WERI-Rb-1 (cell line): ENCODE results near the gene CLPTM1L.
"Not testable (repeated sequence)": the region's sequence is repeated elsewhere in the genome, so short reads cannot be mapped to it uniquely, and the experiment has no call there.

Experiments used
- DNase-seq: peaks from one replicate; pipeline ENCODE4 v3.0.0-alpha.2; 2020
- H3K27ac ChIP-seq: fragments of 250-450 bp; sonication (Bioruptor Pico); 2 replicates; pipeline ENCODE4 v1.5.1; 2020; ENCODE audit warnings: mild to moderate bottlenecking, moderate library complexity
- H3K27me3 ChIP-seq: fragments of 250-450 bp; sonication (Bioruptor Pico); 2 replicates; pipeline ENCODE4 v1.5.1; 2021; ENCODE audit warnings: mild to moderate bottlenecking, low read depth, moderate library complexity; ENCODE audit not compliant: insufficient read depth, severe bottlenecking
- H3K36me3 ChIP-seq: fragments of 250-450 bp; sonication (Bioruptor Pico); 2 replicates; pipeline ENCODE4 v1.5.1; 2020; ENCODE audit warnings: mild to moderate bottlenecking, moderate library complexity
- H3K4me3 ChIP-seq: 2 replicates; pipeline ENCODE4 v1.5.1; 2011; ENCODE audit warnings: low read depth, mild to moderate bottlenecking, control low read depth, low read length
- H3K9me3 ChIP-seq: fragments of 250-450 bp; sonication (Bioruptor Pico); 2 replicates; pipeline ENCODE4 v1.5.1; 2021; ENCODE audit warnings: mild to moderate bottlenecking, moderate library complexity; ENCODE audit not compliant: severe bottlenecking
- TF ChIP-seq, protein P1 (sequence below): IDR thresholded peaks from 2 replicates; pipeline ENCODE4 v1.5.1; 2011; ENCODE audit warnings: low read depth, mild to moderate bottlenecking, control low read depth, inconsistent platforms, low read length

Gene CLPTM1L

DNA sequence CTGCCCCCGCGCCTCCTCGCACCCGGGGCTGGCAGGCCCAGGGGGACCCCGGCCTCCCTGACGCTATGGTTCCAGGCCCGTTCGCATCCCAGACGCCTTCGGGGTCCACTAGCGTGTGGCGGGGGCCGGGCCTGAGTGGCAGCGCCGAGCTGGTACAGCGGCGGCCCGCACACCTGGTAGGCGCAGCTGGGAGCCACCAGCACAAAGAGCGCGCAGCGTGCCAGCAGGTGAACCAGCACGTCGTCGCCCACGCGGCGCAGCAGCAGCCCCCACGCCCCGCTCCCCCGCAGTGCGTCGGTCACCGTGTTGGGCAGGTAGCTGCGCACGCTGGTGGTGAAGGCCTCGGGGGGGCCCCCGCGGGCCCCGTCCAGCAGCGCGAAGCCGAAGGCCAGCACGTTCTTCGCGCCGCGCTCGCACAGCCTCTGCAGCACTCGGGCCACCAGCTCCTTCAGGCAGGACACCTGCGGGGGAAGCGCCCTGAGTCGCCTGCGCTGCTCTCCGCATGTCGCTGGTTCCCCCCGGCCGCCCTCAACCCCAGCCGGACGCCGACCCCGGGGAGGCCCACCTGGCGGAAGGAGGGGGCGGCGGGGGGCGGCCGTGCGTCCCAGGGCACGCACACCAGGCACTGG is 50.6 kb downstream of the CLPTM1L start:
- no peaks in the 10 kb centered on the region for H3K36me3 ChIP-seq
- H3K9me3 ChIP-seq: peaks cover 14% of the 10 kb centered on the region
- no peak overlapping the region; the same call in 1 of the 2 replicates for H3K4me3 ChIP-seq
- TF ChIP-seq, protein P1, sequence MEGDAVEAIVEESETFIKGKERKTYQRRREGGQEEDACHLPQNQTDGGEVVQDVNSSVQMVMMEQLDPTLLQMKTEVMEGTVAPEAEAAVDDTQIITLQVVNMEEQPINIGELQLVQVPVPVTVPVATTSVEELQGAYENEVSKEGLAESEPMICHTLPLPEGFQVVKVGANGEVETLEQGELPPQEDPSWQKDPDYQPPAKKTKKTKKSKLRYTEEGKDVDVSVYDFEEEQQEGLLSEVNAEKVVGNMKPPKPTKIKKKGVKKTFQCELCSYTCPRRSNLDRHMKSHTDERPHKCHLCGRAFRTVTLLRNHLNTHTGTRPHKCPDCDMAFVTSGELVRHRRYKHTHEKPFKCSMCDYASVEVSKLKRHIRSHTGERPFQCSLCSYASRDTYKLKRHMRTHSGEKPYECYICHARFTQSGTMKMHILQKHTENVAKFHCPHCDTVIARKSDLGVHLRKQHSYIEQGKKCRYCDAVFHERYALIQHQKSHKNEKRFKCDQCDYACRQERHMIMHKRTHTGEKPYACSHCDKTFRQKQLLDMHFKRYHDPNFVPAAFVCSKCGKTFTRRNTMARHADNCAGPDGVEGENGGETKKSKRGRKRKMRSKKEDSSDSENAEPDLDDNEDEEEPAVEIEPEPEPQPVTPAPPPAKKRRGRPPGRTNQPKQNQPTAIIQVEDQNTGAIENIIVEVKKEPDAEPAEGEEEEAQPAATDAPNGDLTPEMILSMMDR: no peak
- DNase-seq: peak; percentile 11
- H3K27me3 ChIP-seq: no peaks in the 10 kb centered on the region
- H3K27ac ChIP-seq: no peak overlapping the region

DNA sequence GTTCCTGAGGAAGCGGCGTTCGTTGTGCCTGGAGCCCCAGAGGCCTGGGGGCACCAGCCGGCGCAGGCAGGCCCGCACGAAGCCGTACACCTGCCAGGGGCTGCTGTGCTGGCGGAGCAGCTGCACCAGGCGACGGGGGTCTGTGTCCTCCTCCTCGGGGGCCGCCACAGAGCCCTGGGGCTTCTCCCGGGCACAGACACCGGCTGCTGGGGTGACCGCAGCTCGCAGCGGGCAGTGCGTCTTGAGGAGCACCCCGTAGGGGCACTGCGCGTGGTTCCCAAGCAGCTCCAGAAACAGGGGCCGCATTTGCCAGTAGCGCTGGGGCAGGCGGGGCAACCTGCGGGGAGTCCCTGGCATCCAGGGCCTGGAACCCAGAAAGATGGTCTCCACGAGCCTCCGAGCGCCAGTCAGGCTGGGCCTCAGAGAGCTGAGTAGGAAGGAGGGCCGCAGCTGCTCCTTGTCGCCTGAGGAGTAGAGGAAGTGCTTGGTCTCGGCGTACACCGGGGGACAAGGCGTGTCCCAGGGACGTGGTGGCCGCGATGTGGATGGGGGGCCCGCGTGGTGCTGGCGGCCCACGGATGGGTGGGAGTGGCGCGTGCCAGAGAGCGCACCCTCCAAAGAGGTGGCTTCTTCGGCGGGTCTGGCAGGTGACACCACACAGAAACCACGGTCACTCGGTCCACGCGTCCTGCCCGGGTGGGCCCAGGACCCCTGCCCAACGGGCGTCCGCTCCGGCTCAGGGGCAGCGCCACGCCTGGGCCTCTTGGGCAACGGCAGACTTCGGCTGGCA is 51.3 kb downstream of the CLPTM1L start:
- H3K9me3 ChIP-seq: peaks cover 14% of the 10 kb centered on the region

DNA sequence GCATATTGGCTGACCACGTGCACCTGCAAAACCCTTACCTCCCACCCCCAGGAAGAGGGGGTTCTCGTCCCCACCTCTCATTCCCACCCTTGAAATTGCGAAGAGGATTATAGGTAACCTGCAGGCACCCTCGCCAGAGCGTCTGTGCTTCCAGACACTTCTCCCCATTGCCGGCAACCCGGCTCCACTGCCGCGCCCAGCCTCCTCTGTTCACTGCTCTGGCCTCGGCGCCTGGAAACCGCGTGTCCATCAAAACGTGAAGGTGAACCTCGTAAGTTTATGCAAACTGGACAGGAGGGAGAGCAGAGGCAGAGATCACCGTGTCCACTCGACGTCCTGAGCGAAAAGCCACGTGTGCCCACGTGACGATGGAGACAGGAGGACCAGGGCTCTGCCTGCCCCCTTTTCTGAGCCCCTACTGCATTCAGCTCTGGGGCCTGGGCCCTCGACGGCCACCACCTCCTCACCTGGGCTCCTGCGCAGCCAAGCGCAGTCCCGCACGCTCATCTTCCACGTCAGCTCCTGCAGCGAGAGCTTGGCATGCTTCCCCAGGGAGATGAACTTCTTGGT is 52.0 kb downstream of the CLPTM1L start:
- H3K9me3 ChIP-seq: peaks cover 11% of the 10 kb centered on the region
- H3K36me3 ChIP-seq: no peaks in the 10 kb centered on the region
- no peaks in the 10 kb centered on the region for H3K27me3 ChIP-seq
- DNase-seq: peak; percentile 9
- TF ChIP-seq, protein P1: no peak
- H3K27ac ChIP-seq: no peak overlapping the region
- H3K4me3 ChIP-seq: no peak overlapping the region

More for the DNA sequence above, 51.3 kb downstream of the CLPTM1L start:
- Histone ChIP-seq H3K4me3 (no peak overlapping the region), H3K27me3 (no peaks in the 10 kb centered on the region), H3K27ac (no peak overlapping the region), H3K36me3 (no peaks in the 10 kb centered on the region)
- DNase-seq: peak; percentile 10
- TF ChIP-seq, protein P1: no peak

DNA sequence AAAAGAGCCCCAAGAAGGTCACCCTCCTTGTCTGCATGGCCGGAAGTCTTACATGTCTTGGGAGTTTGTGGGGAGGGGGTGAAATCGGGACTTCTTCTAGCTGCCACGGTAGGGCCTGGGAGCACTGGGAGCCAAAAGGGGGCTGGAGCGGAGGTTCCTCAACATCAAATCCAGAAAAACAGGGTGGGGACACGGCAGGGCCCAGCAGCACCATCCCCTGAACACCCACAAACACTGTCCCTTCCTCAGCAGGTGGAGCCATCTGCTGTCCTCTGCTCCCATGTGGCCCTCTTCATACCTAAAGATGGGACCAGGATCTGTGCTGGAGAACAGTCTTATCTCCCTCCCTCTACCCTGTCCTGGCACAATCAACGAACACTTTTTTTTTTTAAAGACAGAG is 52.8 kb downstream of the CLPTM1L start:
- H3K27ac ChIP-seq: no peak overlapping the region
- peak; percentile 43 for DNase-seq
- H3K9me3 ChIP-seq: peaks cover 8% of the 10 kb centered on the region
- H3K4me3 ChIP-seq: peak overlapping the region; percentile 46
- TF ChIP-seq, protein P1: peak; percentile 66
- no peaks in the 10 kb centered on the region for H3K27me3 ChIP-seq
- no peaks in the 10 kb centered on the region for H3K36me3 ChIP-seq

DNA sequence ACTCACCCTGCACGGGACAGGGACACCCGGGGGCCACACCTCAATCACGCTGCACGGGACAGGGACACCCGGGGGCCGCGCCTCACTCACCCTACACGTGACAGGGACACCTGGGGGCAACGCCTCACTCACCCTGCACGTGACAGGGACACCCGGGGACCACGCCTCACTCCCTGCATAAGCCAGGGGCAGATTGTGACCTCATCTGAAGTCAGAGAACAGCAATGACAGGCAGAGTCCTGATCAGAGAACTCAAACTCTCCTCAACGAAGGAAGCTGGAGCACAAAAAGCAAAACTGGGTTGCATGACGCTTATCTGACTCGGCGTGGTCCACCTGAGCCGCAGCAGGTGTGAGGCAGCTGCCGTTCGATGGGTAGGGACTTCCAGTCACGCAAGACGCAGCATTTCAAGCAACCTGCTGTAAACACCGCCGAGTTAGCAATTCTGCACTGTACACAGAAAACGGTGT is 53.3 kb downstream of the CLPTM1L start:
- TF ChIP-seq, protein P1: no peak
- Histone ChIP-seq H3K9me3 (peaks cover 8% of the 10 kb centered on the region), H3K27me3 (no peaks in the 10 kb centered on the region), H3K4me3 (peak overlapping the region; percentile 46), H3K36me3 (no peaks in the 10 kb centered on the region), H3K27ac (no peak overlapping the region)
- peak; percentile 71 for DNase-seq

DNA sequence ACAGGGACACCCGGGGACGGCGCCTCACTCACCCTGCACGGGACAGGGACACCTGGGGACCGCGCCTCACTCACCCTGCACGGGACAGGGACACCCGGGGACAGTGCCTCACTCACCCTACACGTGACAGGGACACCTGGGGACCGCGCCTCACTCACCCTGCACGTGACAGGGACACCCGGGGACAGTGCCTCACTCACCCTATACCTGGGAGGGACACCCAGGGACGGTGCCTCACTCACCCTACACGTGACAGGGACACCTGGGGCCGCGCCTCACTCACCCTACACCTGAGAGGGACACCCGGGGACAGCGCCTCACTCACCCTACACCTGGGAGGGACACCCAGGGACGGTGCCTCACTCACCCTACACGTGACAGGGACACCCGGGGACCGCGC is 53.9 kb downstream of the CLPTM1L start:
- not testable (repeated sequence) for H3K27me3 ChIP-seq, H3K9me3 ChIP-seq, H3K27ac ChIP-seq, H3K36me3 ChIP-seq
- H3K4me3 ChIP-seq: peak overlapping the region; percentile 25
- peak; percentile 19 for DNase-seq

DNA sequence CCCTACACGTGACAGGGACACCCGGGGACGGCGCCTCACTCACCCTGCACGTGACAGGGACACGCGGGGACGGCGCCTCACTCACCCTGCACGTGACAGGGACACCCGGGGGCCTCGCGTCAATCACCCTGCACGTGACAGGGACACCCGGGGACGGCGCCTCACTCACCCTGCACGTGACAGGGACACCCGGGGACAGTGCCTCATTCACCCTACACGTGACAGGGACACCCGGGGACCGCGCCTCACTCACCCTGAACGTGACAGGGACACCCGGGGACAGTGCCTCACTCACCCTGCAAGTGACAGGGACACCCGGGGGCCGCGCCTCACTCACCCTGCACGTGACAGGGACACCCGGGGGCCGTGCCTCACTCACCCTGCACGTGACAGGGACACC is 55.3 kb downstream of the CLPTM1L start:
- not testable (repeated sequence) for H3K27ac ChIP-seq, H3K4me3 ChIP-seq, H3K9me3 ChIP-seq, DNase-seq, H3K36me3 ChIP-seq, H3K27me3 ChIP-seq
